GM21515 (cell line): ENCODE data around the gene BABAM2.

Experiments
- ATAC-seq: cut with Tn5 transposase; IDR thresholded peaks from one replicate; pipeline ENCODE4 v1.9.1; 2021; ENCODE audit not compliant: unreplicated experiment

BABAM2 gene

DNA sequence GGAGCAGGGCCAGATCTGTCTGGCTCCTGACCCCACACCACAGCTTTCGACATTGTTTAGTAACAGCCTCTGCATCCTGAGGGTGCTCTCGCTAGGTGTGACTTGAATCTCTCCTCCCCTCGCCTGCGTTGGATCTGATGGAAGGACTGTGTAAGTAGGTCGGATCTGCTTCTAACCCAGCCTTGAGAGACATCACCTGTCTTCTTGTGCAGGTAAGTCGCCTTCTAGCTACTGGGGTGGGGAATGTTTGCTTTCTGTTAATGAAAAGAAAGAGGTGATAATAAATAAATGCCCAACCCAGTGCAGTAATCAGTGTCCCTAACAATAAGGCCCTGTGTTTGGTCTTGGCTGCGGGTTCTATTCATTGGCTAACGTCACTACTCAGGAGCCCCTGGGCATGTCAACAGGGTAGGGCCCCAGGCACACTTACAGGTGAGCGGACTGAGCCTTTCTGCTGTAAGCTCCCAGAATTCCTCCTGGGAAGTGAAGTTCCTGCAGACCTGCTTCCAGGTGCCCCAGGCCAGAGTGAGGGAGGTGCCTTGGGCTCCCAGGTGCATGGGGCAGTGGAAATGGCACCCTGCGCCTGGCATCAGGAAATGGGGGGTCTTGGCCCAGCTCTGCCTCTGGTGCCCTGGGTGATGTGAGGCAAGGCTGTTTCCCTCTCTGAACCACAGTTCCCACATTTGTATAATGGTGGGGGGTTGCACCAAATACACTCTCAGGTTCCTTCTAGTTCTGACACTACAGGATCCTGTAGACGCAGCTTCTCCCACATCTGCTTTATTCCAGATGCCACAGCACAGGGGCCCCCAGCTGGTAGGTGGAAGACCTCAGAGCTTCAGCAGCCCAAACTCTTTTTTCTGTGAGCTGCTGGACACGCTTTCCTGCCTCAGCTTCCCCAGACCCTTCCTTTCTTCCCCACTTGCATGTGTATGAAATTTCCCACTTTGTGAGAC lies 491.0 kb downstream of the BABAM2 start:
- no peak for ATAC-seq

GRCh38 chr2:28382755-28383154 lies 492.2 kb downstream of the BABAM2 start:
- no peak for ATAC-seq

DNA sequence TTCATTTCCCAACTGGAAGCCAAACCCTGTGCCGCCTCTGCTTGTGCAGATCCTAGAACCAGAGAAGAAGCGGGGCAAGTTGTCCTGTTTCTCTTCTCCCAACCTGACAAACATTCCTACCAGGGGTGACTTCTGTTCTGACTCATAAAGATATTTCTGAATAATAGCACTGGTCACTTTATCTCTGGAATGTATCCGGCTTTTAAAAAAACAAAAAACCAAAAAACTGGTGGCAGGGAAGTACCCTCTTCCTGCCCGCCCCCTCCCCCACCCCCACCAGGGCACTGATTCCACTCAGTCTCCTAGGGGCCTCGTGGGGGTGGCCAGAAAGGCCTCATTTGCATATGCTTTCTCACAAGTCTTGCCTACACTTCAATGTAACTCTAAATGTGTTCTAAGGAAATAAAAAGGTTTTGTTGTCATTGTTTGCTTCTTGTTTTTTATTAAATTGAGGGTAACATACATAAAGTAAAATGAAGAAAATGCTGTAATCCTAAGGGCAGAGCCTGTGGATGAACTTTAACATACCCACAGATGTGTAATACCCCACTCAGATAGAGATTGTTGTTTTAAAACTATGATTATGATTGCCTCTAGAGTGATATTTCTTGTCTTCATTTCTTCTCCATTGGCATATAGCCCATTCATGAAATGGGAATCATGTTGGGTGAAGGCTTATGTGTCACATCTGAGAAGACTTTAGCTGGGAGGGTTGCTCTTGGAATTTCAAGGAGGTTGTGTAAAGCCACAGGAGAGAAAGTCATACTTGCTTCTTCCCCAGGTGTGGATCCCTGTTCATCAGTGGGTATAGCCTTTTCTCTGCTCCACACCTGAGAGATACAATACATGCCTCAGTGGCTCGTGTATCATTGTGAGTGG lies 496.8 kb downstream of the BABAM2 start:
- no peak for ATAC-seq
